Measurements from ENCODE around the gene ATOH7.
"Not testable (repeated sequence)": the region's sequence is repeated elsewhere in the genome, so short reads cannot be mapped to it uniquely, and the experiment has no call there.

The ATOH7 gene

GRCh38 chr10:68231817-68232251 lies at the start of gene ATOH7:
Gene ATOH7, minus strand, starts transcription at chr10:68232113. Its CDS starts 436 bp downstream, at chr10:68231677.
- DNase-seq (ENCODE audit: low read depth), result no peak

GRCh38 chr10:68280758-68281157 lies 48.8 kb upstream of the ATOH7 start:
- DNase-seq (ENCODE audit: low read depth), result no peak

GRCh38 chr10:68278906-68279753 lies 47.2 kb upstream of the ATOH7 start:
- not testable (repeated sequence) for DNase-seq (ENCODE audit: low read depth)

- DNase-seq (ENCODE audit: low read depth), result not testable (repeated sequence)
Measured at GRCh38 chr10:68277814-68278213, 45.9 kb upstream of the ATOH7 start.

- no peak for DNase-seq (ENCODE audit: low read depth)
Measured at GRCh38 chr10:68276224-68276623, 44.3 kb upstream of the ATOH7 start.

- DNase-seq (ENCODE audit: low read depth), result no peak
Measured at GRCh38 chr10:68275600-68276126, 43.8 kb upstream of the ATOH7 start.

- no peak for DNase-seq (ENCODE audit: low read depth)
Measured at GRCh38 chr10:68272833-68273232, 40.9 kb upstream of the ATOH7 start.

- peak; percentile 22 for DNase-seq (ENCODE audit: low read depth)
Measured at GRCh38 chr10:68271196-68271882, 39.4 kb upstream of the ATOH7 start.

- no peak for DNase-seq (ENCODE audit: low read depth)
Measured at GRCh38 chr10:68269562-68270290, 37.8 kb upstream of the ATOH7 start.

GRCh38 chr10:68261132-68261856 lies 29.4 kb upstream of the ATOH7 start:
- no peak for DNase-seq (ENCODE audit: low read depth)

- DNase-seq (ENCODE audit: low read depth), result no peak
Measured at GRCh38 chr10:68253346-68253745, 21.4 kb upstream of the ATOH7 start.

- no peak for DNase-seq (ENCODE audit: low read depth)
Measured at GRCh38 chr10:68251625-68252495, 19.9 kb upstream of the ATOH7 start.

- no peak for DNase-seq (ENCODE audit: low read depth)
Measured at GRCh38 chr10:68251151-68251550, 19.2 kb upstream of the ATOH7 start.

GRCh38 chr10:68249297-68249696 lies 17.4 kb upstream of the ATOH7 start:
- DNase-seq (ENCODE audit: low read depth), result no peak

- DNase-seq (ENCODE audit: low read depth), result no peak
Measured at GRCh38 chr10:68247931-68248330, 16.0 kb upstream of the ATOH7 start.

- not testable (repeated sequence) for DNase-seq (ENCODE audit: low read depth)
Measured at GRCh38 chr10:68246397-68246796, 14.5 kb upstream of the ATOH7 start.

- DNase-seq (ENCODE audit: low read depth), result no peak
Measured at GRCh38 chr10:68242051-68242450, 10.1 kb upstream of the ATOH7 start.

GRCh38 chr10:68239596-68240150 lies 7.8 kb upstream of the ATOH7 start:
- DNase-seq (ENCODE audit: low read depth), result no peak

- DNase-seq (ENCODE audit: low read depth), result no peak
Measured at GRCh38 chr10:68239069-68239468, 7.2 kb upstream of the ATOH7 start.

GRCh38 chr10:68238371-68238770 lies 6.5 kb upstream of the ATOH7 start:
- no peak for DNase-seq (ENCODE audit: low read depth)
